ENCODE measurements around the gene POLR3E.
A peak's percentile ranks its signal among the peaks of the same experiment; 100 is the strongest.
"Not testable (repeated sequence)": the region's sequence is repeated elsewhere in the genome, so short reads cannot be mapped to it uniquely, and the experiment has no call there.

The POLR3E gene

DNA sequence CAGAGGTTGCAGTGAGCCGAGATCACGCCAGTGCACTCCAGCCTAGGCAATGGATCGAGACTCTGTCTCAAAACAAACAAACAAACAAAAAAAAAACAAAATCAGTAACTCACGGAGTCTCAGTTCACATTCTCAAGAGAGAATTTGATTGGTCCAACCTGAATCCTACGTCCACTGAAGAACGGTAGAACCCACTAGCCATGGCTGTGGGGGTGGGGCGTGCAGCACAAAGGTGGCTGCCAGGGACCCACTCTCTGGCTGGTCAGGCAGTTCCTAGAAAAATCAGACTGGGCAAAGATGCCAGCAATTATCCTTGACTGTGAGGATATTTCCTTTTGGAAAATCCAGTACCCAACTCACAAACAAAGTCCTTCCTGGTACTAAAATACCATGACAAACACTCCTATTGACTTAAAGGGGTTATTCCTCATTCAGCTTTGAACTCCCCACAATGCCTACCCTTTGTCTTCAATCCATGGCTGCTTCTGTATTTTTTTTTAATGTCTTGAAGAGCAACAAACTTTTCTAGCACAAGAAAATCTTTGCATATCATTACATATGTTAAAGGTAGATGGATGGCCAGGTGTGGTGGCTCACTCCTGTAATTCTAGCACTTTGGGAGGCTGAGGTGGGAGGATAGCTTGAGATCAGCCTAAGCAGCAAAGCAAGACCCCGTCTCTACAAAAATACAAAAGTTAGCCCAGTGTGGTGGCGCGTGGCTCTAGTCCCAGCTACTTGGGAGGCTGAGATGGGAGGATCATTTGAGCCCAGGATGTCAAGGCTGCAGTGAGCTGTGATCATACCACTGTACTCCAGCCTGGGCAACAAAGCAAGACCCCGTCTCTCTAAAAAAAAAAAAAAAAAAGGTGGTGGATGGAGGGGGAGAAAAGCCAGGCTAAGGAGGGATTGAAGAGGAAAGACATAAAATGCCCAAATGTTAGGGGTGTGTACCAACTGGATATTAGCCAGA, 3.8 kb upstream of the POLR3E start:
- no peak for DNase-seq (ENCODE audit: low read depth)

DNA sequence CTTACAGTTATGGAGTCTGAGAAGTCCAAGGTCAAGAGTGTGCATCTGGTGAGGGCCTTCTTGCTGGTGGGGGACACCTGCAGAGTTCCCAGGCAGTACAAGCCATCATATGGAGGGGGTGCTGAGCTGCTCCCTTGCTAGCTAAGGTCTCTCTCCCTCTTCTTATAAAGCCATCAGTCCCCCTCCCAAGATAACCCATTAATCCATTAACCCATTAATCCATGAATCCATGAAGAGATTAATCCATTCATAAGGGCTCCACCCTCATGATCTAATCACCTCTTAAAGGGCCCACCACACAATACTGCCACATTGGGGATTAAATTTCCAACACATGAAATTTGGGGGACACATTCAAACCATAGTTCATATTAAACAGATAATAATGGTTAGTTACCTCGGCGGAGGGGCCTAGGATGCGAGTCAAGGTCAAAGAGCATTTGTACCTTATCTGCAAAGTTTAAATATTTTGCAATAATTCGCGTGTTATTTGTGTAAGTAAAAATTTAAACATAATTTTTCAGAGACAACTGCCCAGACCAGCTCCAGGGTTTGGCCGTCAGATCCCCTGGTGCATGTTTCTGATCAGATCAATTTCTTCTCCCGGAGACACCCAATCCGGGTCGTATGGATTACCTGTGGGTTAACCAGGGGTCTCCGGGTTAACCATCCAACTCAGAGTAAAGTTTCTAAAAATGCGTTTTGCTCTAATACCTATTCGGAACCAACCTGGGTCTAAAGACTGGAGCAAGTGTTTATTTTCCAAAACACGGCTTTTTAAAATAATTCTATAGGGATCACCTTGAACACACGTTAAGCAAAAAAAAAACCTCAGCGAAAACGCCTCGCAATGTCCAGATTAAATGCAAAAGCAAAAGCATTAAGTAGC, 740 bp upstream of the POLR3E start:
- DNase-seq (ENCODE audit: low read depth) = no peak

DNA sequence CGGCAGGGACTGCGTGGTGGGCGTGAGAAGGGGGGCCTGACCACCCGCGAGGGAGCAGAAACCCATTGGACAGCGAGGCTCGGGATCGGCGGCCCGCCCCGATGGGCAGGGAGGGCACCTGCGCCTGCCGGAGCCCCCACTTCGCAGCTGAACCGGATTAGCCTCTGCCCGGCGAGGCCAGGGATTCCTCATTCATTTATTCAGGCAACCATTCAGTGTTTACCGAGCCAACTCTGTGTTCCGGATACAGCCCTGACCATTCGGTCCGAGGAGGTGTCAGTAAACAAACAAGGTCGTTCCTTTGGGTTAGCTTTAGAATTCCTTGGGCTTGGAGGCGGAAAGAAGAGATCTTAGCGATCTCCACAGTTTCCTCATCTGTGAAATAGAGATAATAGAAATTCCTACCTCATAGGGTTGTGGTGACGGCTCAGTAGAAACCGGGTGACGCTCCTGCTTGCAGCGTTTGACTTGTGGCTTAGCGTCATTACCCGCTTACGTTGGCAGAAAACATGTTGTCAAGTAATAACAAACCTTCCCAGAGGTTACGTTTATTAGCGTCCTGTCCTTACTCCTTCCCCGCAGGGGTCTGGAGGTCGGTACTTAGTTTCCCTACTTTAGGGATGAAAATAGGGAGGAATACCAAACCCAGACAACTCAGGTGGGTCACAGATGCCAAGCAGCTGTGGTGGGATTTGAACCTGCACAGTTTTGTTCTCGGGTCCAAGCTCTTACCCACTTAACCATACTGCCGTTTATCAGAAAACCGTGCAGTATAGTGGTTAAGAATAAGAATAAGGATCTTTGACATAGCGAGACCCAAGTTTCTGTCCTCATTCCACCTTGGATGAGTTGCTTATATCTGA, 893 bp downstream of the POLR3E start:
- peak; percentile 55 for DNase-seq (ENCODE audit: low read depth)

DNA sequence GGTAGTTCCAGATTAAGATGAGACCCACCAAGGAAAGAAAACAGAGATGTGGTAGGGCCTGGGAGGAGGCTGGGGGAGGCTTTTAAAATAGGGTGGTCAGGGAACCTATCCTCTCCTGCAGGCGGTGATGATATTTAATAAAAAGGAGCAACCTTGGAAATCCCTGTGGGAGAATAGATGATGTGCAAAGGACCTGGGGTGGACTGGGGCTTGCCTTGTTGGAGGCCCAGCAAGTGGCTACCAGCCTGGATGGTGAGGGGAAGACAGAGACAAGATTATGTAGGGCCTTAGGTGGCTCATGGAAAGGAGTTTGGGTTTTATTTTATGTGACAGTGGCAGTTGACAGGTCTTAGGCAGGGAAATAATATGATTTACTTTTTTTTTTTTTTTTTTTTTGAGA, 1.8 kb downstream of the POLR3E start:
- DNase-seq (ENCODE audit: low read depth) = no peak

DNA sequence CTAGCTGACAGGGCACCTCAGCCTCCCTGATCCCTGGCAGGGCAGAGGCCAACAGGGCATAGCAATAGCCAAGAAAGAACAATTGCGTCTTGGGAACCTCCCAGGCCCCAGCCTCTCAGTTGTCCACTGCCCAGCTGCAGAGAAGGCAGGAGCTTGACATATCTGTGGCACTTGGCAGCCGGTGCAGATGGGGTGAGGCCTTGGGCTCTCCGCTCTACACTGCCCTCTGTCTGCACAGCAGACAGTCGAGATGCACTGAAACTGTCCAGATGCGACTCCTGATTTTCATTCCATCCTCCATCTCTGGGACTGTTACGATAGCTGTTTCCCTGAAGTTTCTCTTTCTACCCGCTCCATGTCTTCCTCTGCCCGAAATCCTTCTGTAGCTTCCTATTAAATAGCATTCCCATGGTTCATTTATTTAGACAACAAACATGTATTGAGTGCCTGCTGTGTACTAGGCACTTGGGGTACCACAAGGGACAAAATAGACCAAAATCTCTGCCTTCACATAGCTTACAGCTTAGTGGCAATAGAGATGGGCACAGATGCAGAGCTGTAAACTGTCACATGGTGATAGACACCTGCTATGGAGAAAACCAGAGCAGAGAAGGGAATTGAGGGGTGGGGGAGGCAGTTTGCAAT, 3.3 kb downstream of the POLR3E start:
- peak; percentile 14 for DNase-seq (ENCODE audit: low read depth)

DNA sequence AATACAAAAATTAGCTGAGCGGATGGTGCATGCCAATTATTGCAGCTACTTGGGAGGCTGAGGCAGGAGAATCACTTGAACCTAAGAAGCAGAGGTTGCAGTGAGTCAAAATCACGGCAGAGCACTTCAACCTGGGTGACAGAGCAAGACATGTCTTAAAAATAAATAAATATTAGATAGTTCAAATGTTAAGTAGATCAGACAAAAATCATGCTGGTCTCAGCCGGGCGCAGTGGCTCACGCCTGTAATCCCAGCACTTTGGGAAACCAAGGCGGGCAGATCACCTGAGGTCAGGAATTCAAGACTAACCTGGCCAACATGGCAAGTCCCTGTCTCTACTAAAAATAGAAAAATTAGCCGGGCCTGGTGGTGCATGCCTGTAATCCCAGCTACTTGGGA, 4.2 kb downstream of the POLR3E start:
- not testable (repeated sequence) for DNase-seq (ENCODE audit: low read depth)

DNA sequence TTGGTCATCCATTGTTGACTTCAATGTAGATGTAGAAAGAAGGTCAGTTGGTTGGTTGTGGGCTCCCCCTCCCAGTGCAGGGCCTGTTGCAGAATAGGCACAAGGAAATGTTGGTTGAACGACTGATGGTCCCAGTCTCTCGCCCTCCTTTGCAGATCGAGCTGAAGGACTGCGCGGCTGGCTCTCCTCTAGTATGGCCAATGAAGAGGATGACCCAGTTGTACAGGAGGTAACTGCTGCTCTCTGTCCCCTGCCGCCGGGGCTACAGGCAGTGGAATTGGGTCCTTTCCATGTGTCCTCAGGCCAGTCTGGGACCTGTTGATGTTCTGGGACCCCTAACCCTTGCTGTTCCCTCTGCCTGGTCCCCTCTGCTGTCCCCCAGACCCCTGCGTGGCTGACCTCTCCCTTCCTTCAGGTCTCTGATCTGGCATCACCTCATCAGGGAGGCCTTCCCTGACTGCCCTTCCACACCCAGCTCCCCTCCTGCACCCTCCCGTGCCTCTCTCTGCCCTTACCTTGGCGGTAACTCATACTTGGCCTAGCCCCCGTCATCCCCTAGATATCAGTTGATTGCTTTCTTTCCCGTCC, 5.7 kb downstream of the POLR3E start:
- no peak for DNase-seq (ENCODE audit: low read depth)

DNA sequence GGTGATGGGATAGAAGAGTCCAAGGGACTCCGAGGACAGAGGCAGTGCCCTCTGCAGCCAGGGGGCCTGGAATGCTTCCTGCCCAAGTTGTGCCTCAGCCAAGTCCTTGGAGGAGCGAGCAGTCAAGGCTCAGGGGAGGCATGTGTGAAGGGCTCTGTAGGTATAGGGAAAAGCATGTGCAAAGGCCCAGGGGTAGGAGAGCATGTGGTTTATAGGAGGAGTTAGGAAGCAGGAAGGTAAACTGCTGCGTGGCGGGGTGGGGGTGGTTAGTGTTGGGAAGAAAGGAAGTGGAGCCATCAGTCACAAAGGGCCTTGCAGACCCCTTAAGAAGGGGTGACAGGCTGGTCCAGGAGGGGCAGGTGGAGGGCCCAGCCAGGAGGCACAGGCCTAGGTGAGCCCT, 7.2 kb downstream of the POLR3E start:
- DNase-seq (ENCODE audit: low read depth) = no peak

DNA sequence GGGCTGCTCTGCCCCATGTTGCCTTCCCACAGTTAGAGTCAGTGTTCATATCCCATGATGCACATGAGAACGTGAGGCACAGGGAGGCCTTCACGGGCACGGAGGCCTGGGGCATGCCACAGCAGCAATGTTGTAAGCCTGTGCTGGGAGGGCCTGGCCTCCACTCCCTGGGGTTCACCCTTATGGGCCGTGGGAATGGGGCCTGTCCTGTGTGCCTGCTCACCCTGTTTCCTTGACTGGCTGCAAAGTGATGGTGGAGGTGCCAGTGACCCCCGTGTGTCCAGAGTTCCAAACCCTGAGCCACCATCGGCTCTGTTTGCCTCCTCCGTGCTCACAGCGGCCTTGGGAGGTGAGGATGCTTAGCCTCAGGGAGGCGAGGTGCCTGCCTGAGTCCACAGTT, 9.6 kb downstream of the POLR3E start:
- DNase-seq (ENCODE audit: low read depth) = no peak

DNA sequence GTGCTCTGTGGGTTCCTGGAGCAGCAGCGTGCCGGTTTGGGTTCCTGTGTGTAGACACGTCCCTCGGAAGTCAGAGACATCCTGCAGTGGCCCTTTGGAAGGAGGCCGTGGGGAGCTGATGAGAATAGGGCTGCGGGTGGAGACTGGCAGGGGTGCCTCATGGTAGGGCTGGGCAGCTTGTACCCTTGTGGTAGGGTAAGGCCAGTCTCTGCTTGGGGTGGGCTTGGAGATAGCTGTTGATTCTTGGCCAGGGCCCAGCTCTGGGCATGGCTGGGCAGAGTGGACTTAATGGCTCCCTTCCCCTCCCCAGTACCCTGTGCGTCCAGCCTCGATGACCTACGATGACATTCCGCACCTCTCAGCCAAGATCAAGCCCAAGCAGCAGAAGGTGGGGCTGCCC, 10.6 kb downstream of the POLR3E start:
- no peak for DNase-seq (ENCODE audit: low read depth)

DNA sequence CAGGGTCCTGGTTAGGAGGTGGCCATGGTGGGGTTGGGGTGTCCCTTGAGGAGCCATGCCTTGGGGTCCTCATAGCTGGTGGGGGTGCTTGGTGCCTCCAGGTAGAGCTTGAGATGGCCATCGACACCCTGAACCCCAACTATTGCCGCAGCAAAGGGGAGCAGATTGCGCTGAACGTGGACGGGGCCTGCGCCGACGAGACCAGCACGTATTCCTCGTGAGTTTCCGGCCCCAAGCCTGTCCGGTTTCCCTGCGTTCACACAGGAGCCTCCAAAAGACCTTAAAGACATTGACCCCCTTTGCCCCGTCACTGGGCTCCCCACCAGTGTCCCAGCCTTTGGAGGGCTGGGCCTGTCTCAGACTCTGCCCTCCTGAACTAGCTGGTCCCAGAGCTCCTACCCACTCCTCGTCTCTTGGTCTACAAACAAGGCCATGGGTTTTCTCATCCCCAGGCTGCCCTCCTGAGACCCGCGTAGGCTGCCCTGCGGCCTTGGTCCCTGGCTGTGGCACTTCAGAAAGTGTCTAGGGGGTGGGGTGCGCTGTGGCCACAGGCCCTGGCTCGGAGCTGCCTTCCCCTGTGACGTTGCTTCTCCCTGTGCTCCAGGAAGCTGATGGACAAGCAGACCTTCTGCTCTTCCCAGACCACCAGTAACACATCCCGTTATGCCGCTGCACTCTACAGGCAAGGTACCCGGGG, 11.8 kb downstream of the POLR3E start:
- no peak for DNase-seq (ENCODE audit: low read depth)

DNA sequence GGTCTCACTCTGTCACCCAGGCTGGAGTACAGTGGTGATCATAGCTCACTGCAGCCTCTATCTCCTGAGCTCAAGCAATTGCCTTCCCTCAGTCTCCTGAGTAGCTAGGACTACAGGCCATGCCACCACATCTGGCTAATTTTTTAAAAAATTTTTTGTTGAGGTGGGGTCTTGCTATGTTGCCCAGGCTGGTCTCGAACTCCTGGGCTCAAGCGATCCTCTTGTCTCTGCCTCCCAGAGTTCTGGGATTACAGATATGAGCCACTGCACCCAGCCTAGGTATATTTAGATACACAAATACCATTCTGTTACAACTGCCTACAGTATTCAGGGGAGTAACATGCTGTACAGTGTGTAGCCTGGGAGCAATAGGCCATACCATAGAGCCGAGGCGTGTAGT, 14.3 kb downstream of the POLR3E start:
- no peak for DNase-seq (ENCODE audit: low read depth)

DNA sequence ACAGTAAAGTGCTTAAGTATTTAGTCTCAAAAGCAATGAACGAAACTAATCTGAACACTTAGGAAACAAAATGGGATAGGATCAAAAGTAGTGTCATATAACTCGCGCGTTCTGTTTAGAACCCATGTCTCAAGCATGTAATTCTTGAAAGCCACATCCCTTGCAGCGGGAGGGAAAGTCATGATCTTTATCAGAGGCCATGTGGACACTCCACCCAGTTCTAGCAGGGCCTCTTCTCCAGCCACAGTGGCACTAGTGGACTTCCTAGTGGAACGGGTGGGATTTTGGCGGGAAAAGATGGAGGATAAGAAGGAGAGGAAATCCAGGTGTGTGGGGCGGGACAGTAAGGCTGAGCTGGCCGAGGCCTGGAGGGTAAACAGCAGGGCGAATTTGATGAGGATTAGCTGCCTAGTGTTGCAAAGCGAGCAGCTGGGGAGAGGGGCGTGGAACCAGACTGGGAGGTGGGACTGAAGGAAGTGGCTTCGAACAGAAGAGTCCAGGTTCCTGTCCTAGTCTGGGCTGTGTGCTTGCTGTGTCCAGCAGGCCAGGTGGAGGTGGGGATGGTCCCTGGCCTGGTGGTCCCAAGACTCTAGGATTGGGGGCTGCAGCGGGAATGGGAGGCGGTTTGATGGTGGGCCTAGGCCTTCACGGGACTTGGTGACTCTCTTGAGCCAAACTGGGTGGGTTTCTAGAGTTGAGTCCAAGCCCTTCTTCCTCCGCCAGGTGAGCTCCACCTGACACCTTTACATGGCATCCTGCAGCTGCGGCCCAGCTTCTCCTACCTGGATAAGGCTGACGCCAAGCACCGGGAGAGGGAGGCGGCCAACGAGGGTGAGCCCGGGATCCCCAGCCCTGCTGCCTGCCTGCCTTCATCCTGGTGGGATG, 15.9 kb downstream of the POLR3E start:
- DNase-seq (ENCODE audit: low read depth) = no peak

DNA sequence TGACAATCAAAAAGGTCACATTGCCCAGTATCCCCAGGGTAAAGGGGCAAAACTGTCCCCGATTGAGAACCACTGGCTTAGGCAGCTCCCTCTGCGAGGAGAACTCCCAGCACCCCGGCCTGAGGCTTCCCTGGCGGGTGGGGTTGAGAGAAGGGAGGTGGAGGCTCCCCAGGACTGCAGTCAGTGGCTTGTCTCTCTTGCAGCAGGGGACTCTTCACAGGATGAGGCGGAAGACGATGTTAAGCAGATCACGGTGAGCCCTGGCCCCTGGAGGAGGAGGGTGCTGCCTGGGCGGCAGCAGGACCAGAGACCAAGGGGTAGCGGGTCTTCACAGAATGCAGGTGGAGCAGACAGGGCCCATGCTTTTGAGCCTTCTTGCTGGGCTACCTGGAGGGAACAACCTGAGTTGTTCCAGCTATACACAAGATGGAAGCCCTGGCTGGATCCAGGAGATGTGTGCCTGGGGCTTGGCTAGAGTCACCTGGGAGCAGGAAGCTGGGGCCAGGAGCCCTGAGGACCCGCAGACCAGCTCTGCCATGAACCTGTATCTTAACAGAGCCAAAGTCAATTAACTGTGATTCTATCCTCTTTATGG, 16.8 kb downstream of the POLR3E start:
- no peak for DNase-seq (ENCODE audit: low read depth)

DNA sequence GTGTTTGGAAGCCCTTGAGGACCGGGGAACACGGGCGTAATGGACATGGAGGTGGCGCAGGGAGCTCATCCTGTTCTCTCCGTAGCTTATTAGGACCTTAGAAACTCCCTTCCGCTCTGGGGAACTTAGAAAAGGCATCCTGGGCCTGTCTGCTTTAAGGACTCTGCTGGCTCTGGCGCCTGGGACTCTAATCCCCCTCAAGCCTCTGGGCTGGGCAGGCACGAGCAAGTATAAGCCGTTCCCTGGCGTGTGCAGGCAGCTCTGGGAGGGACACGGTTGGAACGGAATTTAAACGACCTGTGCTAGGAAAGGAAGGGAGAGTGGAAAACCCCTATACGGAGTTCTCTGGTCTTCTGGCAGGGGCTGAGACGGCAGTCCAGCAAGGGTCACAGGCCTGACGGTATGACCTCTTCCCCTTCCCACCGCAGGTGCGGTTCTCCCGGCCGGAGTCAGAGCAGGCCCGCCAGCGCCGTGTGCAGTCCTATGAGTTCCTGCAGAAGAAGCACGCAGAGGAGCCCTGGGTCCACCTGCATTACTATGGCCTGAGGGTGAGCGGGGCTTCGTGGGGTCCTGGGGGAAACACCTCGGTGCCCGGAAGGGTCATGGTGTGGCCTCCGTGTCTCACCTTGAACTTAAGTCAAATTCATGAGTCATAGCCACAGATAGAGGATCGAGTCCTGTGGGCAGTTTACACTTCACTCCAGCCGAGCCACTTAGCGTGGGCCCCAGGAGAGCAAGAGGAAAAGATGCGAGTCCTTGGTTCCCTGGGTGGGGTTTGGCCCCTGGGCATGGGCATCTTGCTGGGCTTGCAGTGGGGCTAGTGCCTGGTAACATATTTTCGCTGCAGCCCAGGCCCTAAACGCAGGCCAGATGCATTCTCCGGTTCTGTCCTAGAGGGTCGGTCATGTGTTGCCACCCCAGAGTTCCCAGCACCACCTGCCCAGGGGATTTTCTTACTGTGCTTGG, 17.7 kb downstream of the POLR3E start:
- DNase-seq (ENCODE audit: low read depth) = no peak

DNA sequence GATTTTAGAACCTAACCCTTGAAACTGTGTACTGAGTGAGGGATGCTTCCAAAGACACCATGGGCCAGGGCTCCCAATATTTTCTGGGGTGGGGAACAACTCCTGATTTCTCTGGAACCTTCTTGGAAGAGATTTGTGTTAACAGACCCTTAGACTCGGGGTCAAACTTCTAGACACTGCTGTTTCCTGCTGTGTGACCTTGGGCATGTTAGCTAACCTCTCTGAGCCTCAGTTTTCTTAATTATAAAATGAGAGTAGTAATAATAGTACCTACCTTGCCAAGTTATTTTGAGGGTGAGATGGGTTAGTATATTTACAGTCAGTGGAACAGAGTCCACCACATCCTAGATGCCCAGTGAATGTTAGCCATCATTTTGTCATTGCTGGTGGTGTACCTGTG, 18.8 kb downstream of the POLR3E start:
- no peak for DNase-seq (ENCODE audit: low read depth)

DNA sequence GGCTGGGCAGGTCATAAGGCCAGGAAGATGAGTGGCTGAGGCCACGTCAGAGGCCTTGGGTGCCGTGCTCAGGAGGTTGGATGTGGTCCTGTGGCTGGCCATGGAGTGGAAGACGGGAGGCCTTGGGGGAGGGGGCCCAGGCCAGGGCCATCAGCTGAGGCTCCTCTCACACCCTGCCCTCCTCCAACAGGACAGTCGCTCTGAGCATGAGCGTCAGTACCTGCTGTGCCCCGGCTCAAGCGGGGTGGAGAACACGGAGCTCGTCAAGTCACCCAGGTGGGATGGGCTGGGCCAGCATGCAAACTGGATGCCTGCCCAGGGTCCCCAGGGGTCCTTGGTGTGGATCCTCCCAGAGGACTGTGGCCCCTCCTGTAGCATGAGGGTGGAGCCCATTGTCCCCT, 19.2 kb downstream of the POLR3E start:
- DNase-seq (ENCODE audit: low read depth) = no peak

DNA sequence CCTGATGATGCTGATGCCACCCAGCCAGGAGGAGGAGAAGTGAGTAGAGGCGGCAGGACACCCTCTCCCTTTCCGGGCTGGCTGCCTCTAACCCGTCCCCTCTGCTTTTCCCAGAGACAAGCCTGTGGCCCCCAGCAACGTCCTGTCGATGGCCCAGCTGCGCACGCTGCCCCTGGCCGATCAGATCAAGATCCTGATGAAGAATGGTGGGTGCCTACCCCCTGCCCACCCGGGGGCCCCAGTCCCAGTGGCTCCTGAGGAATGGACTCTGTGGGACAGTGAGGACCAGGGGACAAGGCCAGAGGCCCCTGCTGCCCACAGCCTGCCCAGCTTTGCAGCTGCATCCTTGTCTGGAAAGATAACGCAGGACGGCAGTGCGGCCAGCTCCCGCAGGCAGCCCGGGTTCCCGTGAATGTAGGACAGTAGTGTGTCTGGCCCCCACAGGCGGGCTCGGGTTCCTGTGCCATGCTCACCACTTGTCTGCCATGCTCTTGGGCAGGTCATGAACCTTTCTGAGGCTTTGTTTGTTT, 19.9 kb downstream of the POLR3E start:
- no peak for DNase-seq (ENCODE audit: low read depth)
